A549 (cell line): ENCODE results near the gene OR51B5. TPM values are rescaled to one million over a fixed set of nuclear protein-coding genes. Genes with fewer than 3 reads are reported as not detected.

Source experiments
- ATAC-seq, 2 experiments: fragments of 200-7000 bp in 1 of 2; fragments of >200 bp in 1 of 2; cut with Nextera tagmentation in 1 of 2; cut with Tn5 transposase in 1 of 2; 3 replicates each; pipeline versions ENCODE4 v1.8.0 to v1.9.1; 2018 to 2020; ENCODE audit warnings: mild to moderate bottlenecking in 1 of 2, moderate library complexity in 1 of 2
- CTCF ChIA-PET: fragments of 300-600 bp; sonication (Branson Sonifier 250); formaldehyde crosslinking; extraction: SDS; loops from one replicate; lab custom pipeline; 2021; ENCODE audit warnings: antibody characterized with exemption, inconsistent platforms; lab: Yijun Ruan, JAX
- POLR2A ChIA-PET: fragments of 350-600 bp; formaldehyde crosslinking; extraction: SDS; loops from one replicate; lab custom pipeline; 2021; ENCODE audit warnings: antibody characterized with exemption, inconsistent platforms; lab: Yijun Ruan, JAX
- DNase-seq, 2 experiments: peaks; one replicate each; pipeline versions ENCODE4 v3.0.0 to v3.0.0-alpha.2; 2011 to 2016; ENCODE audit warnings: low read depth in 1 of 2, low spot score in 1 of 2
- FAIRE-seq: peaks from 2 replicates; lab custom pipeline; 2011; peaks lifted over from hg19 to GRCh38; lab: Jason Lieb, UNC
- H3K27ac ChIP-seq, 2 experiments: fragments of >200 bp; sonication (Bioruptor Twin); formaldehyde crosslinking; 3 replicates each; pipeline ENCODE4 v1.5.1; 2016 to 2017
- H3K4me1 ChIP-seq: fragments of >200 bp; sonication (Bioruptor Twin); formaldehyde crosslinking; 3 replicates; pipeline ENCODE4 v1.6.1; 2016
- H3K4me2 ChIP-seq: fragments of >200 bp; sonication (Bioruptor Twin); formaldehyde crosslinking; 3 replicates; pipeline ENCODE4 v1.6.1; 2016
- H3K4me3 ChIP-seq: fragments of >200 bp; sonication (Bioruptor Twin); formaldehyde crosslinking; 3 replicates; pipeline ENCODE4 v1.5.1; 2016
- H3K9me3 ChIP-seq: fragments of >200 bp; sonication (Bioruptor Twin); formaldehyde crosslinking; 3 replicates; pipeline ENCODE4 v1.6.1; 2016
- CTCF ChIP-seq: fragments of >200 bp; sonication (Bioruptor Twin); formaldehyde crosslinking; IDR thresholded peaks from 3 replicates; pipeline ENCODE4 v1.5.1; 2016
- E2F6 ChIP-seq: IDR thresholded peaks from 2 replicates; pipeline ENCODE4 v1.6.1; 2012; ENCODE audit warnings: low read depth, borderline replicate concordance
- EP300 ChIP-seq, 2 experiments: fragments of >200 bp; sonication (Bioruptor Twin); formaldehyde crosslinking; IDR thresholded peaks; 2 replicates in 1 of 2; 3 replicates in 1 of 2; pipeline ENCODE4 v1.6.1; 2016 to 2017
- FOSL2 ChIP-seq, 2 experiments: fragments of 450-650 bp in 1 of 2; fragments of >200 bp in 1 of 2; sonication (Bioruptor Twin) in 1 of 2; formaldehyde crosslinking; IDR thresholded peaks; 2 replicates each; pipeline versions ENCODE4 v1.5.0 to v1.6.1; 2016 to 2020; ENCODE audit warnings: mild to moderate bottlenecking in 1 of 2, moderate library complexity in 1 of 2
- HDAC2 ChIP-seq: fragments of 200-600 bp; sonication (generic); IDR thresholded peaks from 2 replicates; pipeline ENCODE4 v1.6.1; 2016
- KDM5A ChIP-seq: fragments of 200-600 bp; sonication (generic); IDR thresholded peaks from 2 replicates; pipeline ENCODE4 v1.6.1; 2016; ENCODE audit warnings: antibody characterized with exemption, mild to moderate bottlenecking
- MAFK ChIP-seq: fragments of 450-650 bp; IDR thresholded peaks from 2 replicates; pipeline ENCODE4 v1.6.1; 2014; ENCODE audit not compliant: partially characterized antibody
- MYC ChIP-seq: IDR thresholded peaks from 2 replicates; pipeline ENCODE4 v1.6.1; 2012; ENCODE audit warnings: mild to moderate bottlenecking, inconsistent platforms, low read length, improper control_type of control experiment, borderline replicate concordance
- PHF8 ChIP-seq: fragments of 200-600 bp; sonication (generic); IDR thresholded peaks from 2 replicates; pipeline ENCODE4 v1.6.1; 2016; ENCODE audit warnings: low read depth, mild to moderate bottlenecking, antibody characterized with exemption, moderate library complexity, borderline replicate concordance
- POLR2AphosphoS2 ChIP-seq: conservative IDR thresholded peaks from 2 replicates; pipeline ENCODE4 v1.6.1; 2012; ENCODE audit warnings: low read length, improper control_type of control experiment, inconsistent platforms
- RAD21 ChIP-seq, 2 experiments: fragments of >200 bp in 1 of 2; sonication (Bioruptor Twin) in 1 of 2; formaldehyde crosslinking in 1 of 2; IDR thresholded peaks in 1 of 2; conservative IDR thresholded peaks in 1 of 2; 2 replicates in 1 of 2; 3 replicates in 1 of 2; pipeline ENCODE4 v1.6.1; 2012 to 2018; ENCODE audit warnings: inconsistent platforms in 1 of 2
- RNF2 ChIP-seq: fragments of 200-600 bp; sonication (generic); IDR thresholded peaks from 2 replicates; pipeline ENCODE4 v1.6.1; 2016; ENCODE audit warnings: low read depth, mild to moderate bottlenecking, antibody characterized with exemption, moderate library complexity, borderline replicate concordance
- TFCP2L1 ChIP-seq: fragments of 250-450 bp; sonication (Bioruptor Pico); IDR thresholded peaks from 2 replicates; pipeline ENCODE4 v1.5.0; 2021; ENCODE audit warnings: mild to moderate bottlenecking
- ZNF302 ChIP-seq: fragments of 250-450 bp; sonication (Bioruptor Pico); IDR thresholded peaks from 2 replicates; pipeline ENCODE4 v1.9.0; 2021; ENCODE audit warnings: inconsistent platforms, mild to moderate bottlenecking, moderate library complexity
- ZSCAN20 ChIP-seq: fragments of 250-450 bp; sonication (Bioruptor Pico); IDR thresholded peaks from 2 replicates; pipeline ENCODE4 v1.8.0; 2022; ENCODE audit warnings: mild to moderate bottlenecking, moderate library complexity
- WGBS: methylation state at CpG from one replicate; pipeline ENCODE4 v1.1.6; 2017; ENCODE audit errors: missing lambda C conversion rate; 5-methylcytosine and 5-hydroxymethylcytosine counted together
- polyA plus RNA-seq, 4 experiments: library from polyadenylated mRNA; depleted of rRNA in 3 of 4; stranded (reverse); fragments of >200 nt; fragmentation: RNase III in 1 of 4; extraction: RNeasy Plus Mini Kit Qiagen cat#74134 plus additional on column Dnase treatment in 1 of 4; gene quantifications; 2 replicates in 3 of 4; 3 replicates in 1 of 4; pipeline ENCODE4 v1.2.3, GENCODE V29; 2011 to 2017

OR51B5 gene
- polyA plus RNA-seq, 2 of the 4 experiments (the other 2 are of a cell fraction): 0.06 to 0.09 TPM

GRCh38 chr11:5380740-5381342 lies 37.5 kb upstream of the OR51B5 start (continued):
- TF ChIP-seq RNF2 (no peak), POLR2AphosphoS2 (no peak), FOSL2 (IDR thresholded peaks at IDR 0.05) (no peak), FOSL2 (CRISPR knock-in tag; IDR thresholded peaks at IDR 0.05) (no peak), ZNF302 (no peak), TFCP2L1 (CRISPR knock-in tag) (no peak), ZSCAN20 (no peak), HDAC2 (no peak), KDM5A (no peak), PHF8 (no peak)

- peak; percentile 1 to 11 for DNase-seq
- POLR2A ChIA-PET: no interaction called here
- FAIRE-seq: no peak
Observed at GRCh38 chr11:5369789-5370188, 26.5 kb upstream of the OR51B5 start.

GRCh38 chr11:5368502-5369043 lies 25.2 kb upstream of the OR51B5 start:
- no peak for DNase-seq
- CTCF ChIA-PET: no interaction called here
- H3K4me1 ChIP-seq: no peaks in the 10 kb centered on the region
- WGBS: 28% methylated on average over 3 of the region's 3 CpGs
- no peaks in the 10 kb centered on the region for H3K9me3 ChIP-seq
- H3K27ac ChIP-seq: no peak overlapping the region
- POLR2A ChIA-PET: no interaction called here
- no peak for TF ChIP-seq MYC
- FAIRE-seq: no peak
- no peak for ATAC-seq
- H3K4me2 ChIP-seq: no peak overlapping the region
- no peak overlapping the region for H3K4me3 ChIP-seq

More at GRCh38 chr11:5369789-5370188, 26.5 kb upstream of the OR51B5 start:
- 0 out of 3 replicates have a peak, but pooled peaks have one; percentile 5 for TF ChIP-seq CTCF
- TF ChIP-seq EP300 (IDR thresholded peaks at IDR 0.05): no peak
- TF ChIP-seq RAD21 (conservative IDR thresholded peaks at IDR 0.05 in 1 of 2, IDR thresholded peaks at IDR 0.05 in 1 of 2): peak; percentile 14 to 38; a peak in 2 of 5 replicates
- peak; percentile 35 for TF ChIP-seq MAFK
- no peaks in the 10 kb centered on the region for H3K4me1 ChIP-seq
- CTCF ChIA-PET: no interaction called here
- no peaks in the 10 kb centered on the region for H3K9me3 ChIP-seq
- no peak overlapping the region for H3K4me2 ChIP-seq
- 0 out of 6 replicates have a peak, but pooled peaks of 1 of the 2 experiments have one; percentile 46 for ATAC-seq
- no peak overlapping the region for H3K27ac ChIP-seq
- H3K4me3 ChIP-seq: no peak overlapping the region

- peak; percentile 18 for TF ChIP-seq MAFK
- no peak for TF ChIP-seq PHF8
- TF ChIP-seq E2F6: no peak
- FAIRE-seq (no peak), DNase-seq (no peak), ATAC-seq (no peak)
- WGBS: 56% methylated on average over 2 of the region's 2 CpGs
- H3K27ac ChIP-seq: no peak overlapping the region
- H3K4me2 ChIP-seq: no peak overlapping the region
- CTCF ChIA-PET: interaction anchor here (1.3 kb wide), 1 partner anchor 242 kb away, joined by 3 read pairs; no protein-coding TSS in a partner anchor
- H3K4me1 ChIP-seq: no peaks in the 10 kb centered on the region
- POLR2A ChIA-PET: no interaction called here
- H3K4me3 ChIP-seq: no peak overlapping the region
- no peaks in the 10 kb centered on the region for H3K9me3 ChIP-seq
Observed at GRCh38 chr11:5367448-5368074, 24.2 kb upstream of the OR51B5 start.
